Testis (tissue), 2 donors: Measurements from ENCODE around the gene ARHGAP25.

Experiments
- CTCF ChIP-seq, 3 experiments: fragments of 450-650 bp in 2 of 3; fragments of 200-600 bp in 1 of 3; sonication (generic) in 1 of 3; IDR thresholded peaks; one replicate each; pipeline ENCODE4 v1.5.1; 2016 to 2019; ENCODE audit warnings: antibody characterized with exemption in 3 of 3, mild to moderate bottlenecking in 2 of 3, moderate library complexity in 1 of 3
- POLR2A ChIP-seq: fragments of 450-650 bp; IDR thresholded peaks from one replicate; pipeline ENCODE4 v1.6.1; 2017; ENCODE audit warnings: antibody characterized with exemption, mild to moderate bottlenecking, moderate library complexity

- no peak for TF ChIP-seq CTCF (IDR thresholded peaks at IDR 0.05)
- no peak for TF ChIP-seq POLR2A
Observed at GRCh38 chr2:68789603-68790002, 55.0 kb downstream of the ARHGAP25 start.
